Effector memory CD8-positive, alpha-beta T cell (primary cell): ENCODE results near the gene GFOD1.
"Not testable (repeated sequence)": the region's sequence is repeated elsewhere in the genome, so short reads cannot be mapped to it uniquely, and the experiment has no call there.

Experiments
- ATAC-seq: fragments of 150-1000 bp; cut with Tn5 transposase; replicated peaks from 2 replicates; pipeline ENCODE4 v1.10.0; 2021; ENCODE audit warnings: mild to moderate bottlenecking, moderate library complexity
- DNase-seq, 3 experiments: peaks; one replicate each; pipeline ENCODE4 v3.0.0; 2021
- H3K27ac Mint-ChIP-seq, 2 donors: one replicate each; pipeline ENCODE4 v1.8.0; 2022; ENCODE audit warnings: mild to moderate bottlenecking in 2 of 2, mixed read lengths in 2 of 2, moderate library complexity in 2 of 2
- H3K27me3 Mint-ChIP-seq, 2 donors: one replicate each; pipeline ENCODE4 v1.8.0; 2022; ENCODE audit warnings: mixed read lengths in 2 of 2
- H3K36me3 Mint-ChIP-seq: one replicate; pipeline ENCODE4 v1.8.0; 2022; ENCODE audit warnings: mild to moderate bottlenecking, moderate library complexity, mixed read lengths; ENCODE audit not compliant: insufficient read depth
- H3K4me1 Mint-ChIP-seq, 2 donors: one replicate each; pipeline ENCODE4 v1.8.0; 2022; ENCODE audit warnings: low read depth in 2 of 2, mixed read lengths in 2 of 2
- H3K4me3 Mint-ChIP-seq, 2 donors: one replicate each; pipeline ENCODE4 v1.8.0; 2022; ENCODE audit warnings: mild to moderate bottlenecking in 2 of 2, mixed read lengths in 2 of 2, moderate library complexity in 2 of 2
- H3K9me3 Mint-ChIP-seq, 2 donors: one replicate each; pipeline ENCODE4 v1.8.0; 2022; ENCODE audit warnings: mixed read lengths in 2 of 2

The GFOD1 gene

DNA sequence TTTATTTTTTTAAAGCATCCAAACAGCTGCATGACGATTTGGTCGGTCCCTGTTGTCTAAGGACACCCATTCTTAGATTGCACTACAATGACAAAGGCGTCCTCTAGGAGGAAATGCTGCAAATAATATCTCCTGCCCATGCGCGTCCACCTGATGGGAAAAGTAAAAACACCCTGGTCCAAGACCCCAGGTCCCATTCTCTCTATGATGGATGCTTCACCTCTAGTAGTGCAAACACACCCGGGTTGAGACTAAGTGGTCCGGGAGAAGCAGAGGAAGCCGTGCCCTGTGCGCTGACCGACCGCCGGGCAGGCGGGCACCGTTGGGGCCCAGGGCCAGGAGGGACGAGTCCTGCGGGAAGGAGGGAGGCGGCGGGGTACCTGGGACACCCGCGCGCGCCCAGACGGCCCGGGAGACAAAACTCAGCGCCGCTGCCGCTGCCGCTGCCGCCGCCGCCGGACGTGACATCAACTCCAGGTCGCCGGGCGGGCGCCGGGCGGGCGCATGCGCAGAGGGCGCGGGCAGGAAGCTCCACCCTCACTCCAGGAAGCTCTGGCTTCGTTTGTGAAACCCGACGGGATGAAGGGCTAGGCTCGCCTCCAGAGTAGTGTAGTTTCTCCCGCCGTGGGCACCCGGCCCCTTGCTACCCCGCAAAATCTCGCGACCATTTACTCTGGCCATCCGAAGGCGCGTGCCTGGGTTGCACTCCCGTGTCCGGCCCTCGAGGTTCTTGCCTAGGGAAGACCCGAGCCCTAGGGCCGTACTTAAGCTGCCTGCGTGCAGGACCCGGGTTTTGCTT, 159.1 kb downstream of the GFOD1 start, which contains the start of gene TBC1D7:
TBC1D7 (minus strand) TSS at position 462 of the 799 bp plus-strand sequence. CDS start 1,639 bp downstream, outside the sequence.
- peaks cover 10 to 21% of the 10 kb centered on the region in 2 donors for H3K4me1 Mint-ChIP-seq
- H3K27me3 Mint-ChIP-seq: no peaks in the 10 kb centered on the region
- peak within 1 kb of the TSS; percentile 94 to 97 for H3K27ac Mint-ChIP-seq
- no peaks in the 10 kb centered on the region for H3K9me3 Mint-ChIP-seq
- peaks cover 23% of the 10 kb centered on the region for H3K36me3 Mint-ChIP-seq
- H3K4me3 Mint-ChIP-seq: peak within 1 kb of the TSS; percentile 88 to 89
- ATAC-seq (peak; percentile 88), DNase-seq (peak; percentile 88 to 93 (median 91))

DNA sequence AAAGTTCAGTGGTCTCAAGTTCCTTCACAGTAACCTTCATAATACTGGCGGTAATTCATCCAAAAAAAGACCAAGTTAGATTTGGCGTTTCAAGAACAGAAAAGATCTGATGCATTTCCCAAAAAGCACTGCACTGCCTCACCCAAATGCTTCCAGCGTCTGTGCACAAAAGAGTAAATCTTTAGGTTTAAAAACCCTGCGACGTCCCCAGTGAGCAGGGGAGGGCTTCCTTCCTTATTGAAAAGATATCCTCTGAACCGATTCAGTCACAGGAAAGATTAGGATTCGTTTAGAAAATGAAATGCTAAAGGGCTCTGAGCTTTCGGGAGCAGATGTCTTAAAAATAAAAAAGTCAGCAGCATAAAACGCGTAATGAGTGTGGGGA, 159.7 kb downstream of the GFOD1 start:
- peak overlapping the region; percentile 94 to 97 for H3K27ac Mint-ChIP-seq
- H3K4me3 Mint-ChIP-seq: peak overlapping the region; percentile 88 to 89
- ATAC-seq (no peak), DNase-seq (no peak)
- H3K4me1 Mint-ChIP-seq: peaks cover 10 to 23% of the 10 kb centered on the region in 2 donors
- H3K9me3 Mint-ChIP-seq: no peaks in the 10 kb centered on the region
- H3K36me3 Mint-ChIP-seq: peaks cover 28% of the 10 kb centered on the region
- H3K27me3 Mint-ChIP-seq: no peaks in the 10 kb centered on the region

DNA sequence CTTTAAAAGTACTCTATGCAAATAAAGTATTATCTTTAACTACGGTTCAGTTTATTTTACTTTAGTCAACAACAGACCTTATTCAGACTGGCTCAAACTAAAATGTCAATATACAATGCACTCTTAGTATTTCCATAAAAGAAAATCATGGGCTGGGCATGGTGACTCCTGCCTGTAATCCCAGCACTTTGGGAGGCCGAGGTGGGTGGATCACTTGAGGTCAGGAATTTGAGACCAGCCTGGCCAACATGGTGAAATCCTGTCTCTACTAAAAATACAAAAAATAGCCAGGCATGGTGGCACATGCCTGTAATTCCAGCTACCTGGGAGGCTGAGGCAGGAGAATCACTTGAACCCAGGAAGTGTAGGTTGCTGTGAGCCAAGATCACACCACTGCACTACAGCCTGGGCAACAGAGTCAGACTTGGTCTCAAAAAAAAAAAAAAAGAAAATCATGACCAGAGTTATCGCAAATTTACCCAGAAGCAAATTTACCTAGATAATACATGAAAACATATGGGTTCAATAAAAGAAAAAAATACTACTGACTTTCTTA, 161.3 kb downstream of the GFOD1 start:
- not testable (repeated sequence) for H3K27ac Mint-ChIP-seq, H3K27me3 Mint-ChIP-seq, H3K9me3 Mint-ChIP-seq, ATAC-seq, H3K4me3 Mint-ChIP-seq, DNase-seq
- Mint-ChIP-seq H3K36me3 (peaks cover 38% of the 10 kb centered on the region), H3K4me1 (peaks cover 10 to 24% of the 10 kb centered on the region in 2 donors)

DNA sequence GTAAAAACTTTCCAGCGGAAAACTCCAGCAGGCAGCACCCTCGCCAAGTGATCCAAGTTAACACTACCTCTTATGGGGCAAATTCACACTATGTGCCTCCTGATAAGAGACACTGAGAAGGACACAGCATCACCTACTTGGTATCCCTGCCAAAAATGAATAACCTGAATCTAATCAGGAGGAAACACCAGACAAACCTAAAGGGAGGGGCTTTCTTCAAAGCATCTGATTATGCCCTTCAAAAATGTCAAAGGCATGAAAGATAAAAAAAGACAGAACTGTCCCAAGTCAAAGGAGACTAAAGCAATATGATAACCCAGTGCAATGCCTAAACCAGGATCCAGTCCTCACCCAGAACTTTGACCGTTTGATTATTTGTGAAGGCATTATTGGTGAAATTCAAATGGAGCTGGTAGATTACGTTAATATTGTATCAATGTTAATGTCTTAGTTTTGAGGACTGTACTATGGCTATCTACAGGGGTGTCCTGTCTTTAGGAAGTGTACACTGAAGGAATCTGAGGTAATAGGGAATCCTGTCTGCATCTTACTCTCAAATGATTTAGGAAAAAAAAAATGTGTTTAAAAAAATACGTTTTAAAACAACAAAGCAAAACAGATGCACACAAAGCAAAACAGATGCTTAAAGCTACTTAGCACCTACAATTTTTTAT, 167.4 kb downstream of the GFOD1 start:
- DNase-seq: no peak
- H3K36me3 Mint-ChIP-seq: peaks cover 68% of the 10 kb centered on the region
- ATAC-seq: no peak
- no peak overlapping the region for H3K27ac Mint-ChIP-seq
- no peaks in the 10 kb centered on the region for H3K9me3 Mint-ChIP-seq
- no peak overlapping the region for H3K4me3 Mint-ChIP-seq
- no peaks in the 10 kb centered on the region for H3K27me3 Mint-ChIP-seq
- H3K4me1 Mint-ChIP-seq: peaks cover 0 to 3% of the 10 kb centered on the region in 2 donors

DNA sequence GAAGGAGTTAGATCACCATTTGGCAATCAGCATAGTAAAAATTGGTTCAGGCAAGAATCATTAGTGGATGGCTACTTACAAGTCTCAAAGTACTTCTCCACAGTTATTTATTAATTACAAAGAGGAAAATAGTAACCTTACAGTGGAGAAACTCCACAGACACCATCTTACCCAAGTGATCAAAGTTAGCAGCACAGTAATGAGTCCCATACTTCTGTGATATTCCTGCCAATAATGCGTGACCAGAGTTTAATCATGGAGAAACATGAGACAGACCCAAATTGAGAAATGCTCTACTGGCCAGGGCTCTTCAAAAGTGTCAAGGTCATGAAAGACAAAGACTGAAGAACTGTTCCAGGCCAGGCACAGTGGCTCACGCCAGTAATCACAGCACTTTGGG, 168.6 kb downstream of the GFOD1 start:
- Mint-ChIP-seq H3K4me1 (peaks cover 0 to 3% of the 10 kb centered on the region in 2 donors), H3K36me3 (peaks cover 67% of the 10 kb centered on the region), H3K9me3 (no peaks in the 10 kb centered on the region), H3K27ac (no peak overlapping the region), H3K4me3 (no peak overlapping the region), H3K27me3 (no peaks in the 10 kb centered on the region)
- DNase-seq (no peak), ATAC-seq (no peak)

DNA sequence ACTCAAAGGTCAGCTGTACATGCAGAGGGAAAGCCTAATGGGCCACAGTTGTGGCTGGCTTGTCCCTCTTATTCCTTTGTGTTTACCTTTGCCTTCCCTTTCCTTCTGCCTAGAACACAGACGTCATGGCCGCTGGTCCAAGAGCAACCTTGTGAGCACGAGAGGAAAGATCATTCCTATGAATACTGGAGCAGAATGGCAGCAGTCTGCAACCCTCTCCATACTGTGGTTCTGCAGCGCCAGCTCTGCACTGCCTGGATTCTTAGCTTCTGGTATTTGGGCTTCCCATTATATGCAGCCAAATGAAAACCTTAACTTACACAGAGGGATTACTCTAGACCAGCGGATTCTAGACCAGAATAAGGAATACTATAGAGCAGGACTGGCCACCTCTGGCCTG, 171.5 kb downstream of the GFOD1 start:
- no peak overlapping the region for H3K4me3 Mint-ChIP-seq
- no peaks in the 10 kb centered on the region for H3K4me1 Mint-ChIP-seq
- H3K9me3 Mint-ChIP-seq: no peaks in the 10 kb centered on the region
- ATAC-seq: no peak
- no peaks in the 10 kb centered on the region for H3K27me3 Mint-ChIP-seq
- no peak overlapping the region for H3K27ac Mint-ChIP-seq
- no peak for DNase-seq
- H3K36me3 Mint-ChIP-seq: peaks cover 55% of the 10 kb centered on the region

DNA sequence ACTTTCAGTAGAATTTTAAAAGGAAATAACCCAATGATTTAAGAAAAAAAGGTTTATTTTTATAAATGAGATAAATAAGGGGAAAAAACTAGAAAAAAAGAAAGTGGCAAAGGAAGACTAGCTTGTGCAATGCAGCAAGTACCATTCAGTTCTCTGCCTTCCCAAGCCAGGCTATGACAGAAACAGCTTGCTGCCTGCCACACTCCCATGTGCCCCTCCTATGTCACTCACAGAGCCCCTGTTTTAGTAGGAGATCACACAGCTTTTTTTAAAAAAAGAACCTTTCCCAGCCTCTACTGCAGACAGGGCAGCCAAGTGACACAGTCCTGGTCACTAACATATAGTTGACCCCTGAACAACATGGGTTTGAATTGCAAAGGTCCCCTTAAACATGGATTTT, 172.6 kb downstream of the GFOD1 start:
- Mint-ChIP-seq H3K4me1 (no peaks in the 10 kb centered on the region), H3K36me3 (peaks cover 56% of the 10 kb centered on the region), H3K27ac (peak overlapping the region in 1 of 2 donors; percentile 79), H3K27me3 (no peaks in the 10 kb centered on the region), H3K4me3 (no peak overlapping the region), H3K9me3 (no peaks in the 10 kb centered on the region)
- no peak for DNase-seq
- no peak for ATAC-seq

DNA sequence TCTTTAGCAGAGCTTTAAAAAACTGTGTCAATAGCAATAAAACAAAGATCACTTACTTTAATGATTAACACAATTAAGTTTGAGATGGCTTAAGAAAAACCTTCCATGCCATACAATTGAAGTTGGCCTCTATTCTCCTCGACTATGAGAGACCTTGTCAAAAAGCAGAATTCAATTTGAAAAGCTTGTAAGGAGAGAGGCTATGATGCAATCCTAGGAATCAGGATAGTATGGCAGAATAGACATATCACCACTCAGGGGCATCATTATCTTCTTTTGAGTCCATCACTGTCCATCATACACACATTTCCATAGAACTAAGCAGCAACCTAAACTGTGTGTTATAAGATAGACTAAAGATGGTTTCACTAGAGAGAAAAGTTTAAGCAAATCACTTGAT, 176.2 kb downstream of the GFOD1 start:
- H3K27me3 Mint-ChIP-seq: no peaks in the 10 kb centered on the region
- no peak for ATAC-seq
- no peaks in the 10 kb centered on the region for H3K4me1 Mint-ChIP-seq
- H3K9me3 Mint-ChIP-seq: no peaks in the 10 kb centered on the region
- no peak overlapping the region for H3K4me3 Mint-ChIP-seq
- no peak for DNase-seq
- H3K27ac Mint-ChIP-seq: no peak overlapping the region
- peaks cover 42% of the 10 kb centered on the region for H3K36me3 Mint-ChIP-seq

DNA sequence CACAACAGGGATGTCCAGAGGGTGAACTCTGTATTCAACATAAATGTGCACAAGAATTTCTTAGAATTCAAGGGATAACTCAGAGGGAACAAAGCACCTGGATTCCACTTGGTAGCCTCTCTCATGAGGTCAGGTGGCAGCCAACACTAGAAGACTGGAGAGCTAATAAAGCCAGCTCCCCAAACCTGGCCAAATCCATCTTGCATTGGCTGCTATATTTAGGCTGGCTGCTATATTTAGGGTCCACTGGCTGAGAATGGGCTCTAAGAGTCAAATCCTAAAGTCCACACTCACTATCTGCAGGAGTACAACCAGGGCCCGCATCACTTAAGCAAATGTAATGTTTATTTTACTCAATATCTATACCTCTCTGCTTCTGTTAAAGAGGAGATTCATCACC, 179.1 kb downstream of the GFOD1 start:
- DNase-seq: no peak
- no peak for ATAC-seq
- H3K27ac Mint-ChIP-seq: no peak overlapping the region
- no peak overlapping the region for H3K4me3 Mint-ChIP-seq
- H3K4me1 Mint-ChIP-seq: peaks cover 7 to 11% of the 10 kb centered on the region in 2 donors
- peaks cover 32% of the 10 kb centered on the region for H3K36me3 Mint-ChIP-seq
- no peaks in the 10 kb centered on the region for H3K9me3 Mint-ChIP-seq
- no peaks in the 10 kb centered on the region for H3K27me3 Mint-ChIP-seq
